Measurements from ENCODE around the gene SLC22A16. TPM values are rescaled to one million over a fixed set of nuclear protein-coding genes. Genes with fewer than 3 reads are reported as not detected.
"Not testable (repeated sequence)": the region's sequence is repeated elsewhere in the genome, so short reads cannot be mapped to it uniquely, and the experiment has no call there.

The SLC22A16 gene
- total and polyA plus RNA-seq, 2 donors (not counting 3 experiments of a cell fraction or from before 2014, with no cell fraction given) = not detected

DNA sequence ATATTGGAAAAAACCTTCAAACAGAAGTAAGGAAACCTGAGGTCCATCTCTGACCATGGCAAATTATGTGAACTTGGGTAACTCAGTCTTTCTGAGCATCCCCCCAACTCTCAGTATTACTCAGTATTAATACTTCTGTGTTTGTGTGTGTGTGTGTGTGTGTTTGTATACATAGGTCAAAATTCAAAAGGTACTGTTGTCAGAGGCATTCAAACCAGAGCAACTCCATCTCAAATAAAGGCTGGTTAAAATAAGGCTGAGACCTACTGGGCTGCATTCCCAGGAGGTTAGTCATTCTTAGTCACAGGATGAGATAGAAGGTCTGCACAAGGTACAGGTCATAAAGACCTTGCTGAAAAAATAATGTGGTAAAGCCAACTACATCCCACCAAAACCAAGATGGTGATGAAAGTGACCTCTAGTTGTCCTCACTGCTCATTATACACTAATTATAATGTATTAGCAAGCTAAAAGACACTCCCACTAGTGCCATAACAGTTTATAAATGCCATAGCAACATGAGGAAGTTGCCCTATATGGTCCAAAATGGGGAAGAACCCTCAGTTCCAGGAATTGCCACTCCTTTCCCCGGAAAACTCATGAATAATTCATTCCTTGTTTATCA lies 33.3 kb upstream of the SLC22A16 start:
- H3K27ac ChIP-seq (ENCODE audit: insufficient read depth, low read depth, low read length) = peak overlapping the region; percentile 49
- H3K4me1 ChIP-seq (ENCODE audit: control insufficient read depth, extremely low read depth, insufficient read depth, low read length) = peaks cover 23% of the 10 kb centered on the region
- TF ChIP-seq, protein P1, sequence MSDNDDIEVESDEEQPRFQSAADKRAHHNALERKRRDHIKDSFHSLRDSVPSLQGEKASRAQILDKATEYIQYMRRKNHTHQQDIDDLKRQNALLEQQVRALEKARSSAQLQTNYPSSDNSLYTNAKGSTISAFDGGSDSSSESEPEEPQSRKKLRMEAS (IDR thresholded peaks at IDR 0.05; ENCODE audit: insufficient read depth, insufficient read length) = no peak
- TF ChIP-seq FOS (IDR thresholded peaks at IDR 0.05; ENCODE audit: borderline replicate concordance, insufficient read depth, low read length) = peak; percentile 93
- TF ChIP-seq JUN (IDR thresholded peaks at IDR 0.05; ENCODE audit: borderline replicate concordance, insufficient read depth, insufficient read length, low read depth) = peak; percentile 95
- TF ChIP-seq POLR2AphosphoS5 (IDR thresholded peaks at IDR 0.05; ENCODE audit: insufficient read depth, low read depth, low read length) = peak; percentile 85
- TF ChIP-seq EZH2 (IDR thresholded peaks at IDR 0.05; ENCODE audit: borderline replicate concordance, low read depth, low read length, severe bottlenecking) = no peak
- TF ChIP-seq MYC (IDR thresholded peaks at IDR 0.05; ENCODE audit: low read depth, low read length) = no peak
- TF ChIP-seq, protein P2, sequence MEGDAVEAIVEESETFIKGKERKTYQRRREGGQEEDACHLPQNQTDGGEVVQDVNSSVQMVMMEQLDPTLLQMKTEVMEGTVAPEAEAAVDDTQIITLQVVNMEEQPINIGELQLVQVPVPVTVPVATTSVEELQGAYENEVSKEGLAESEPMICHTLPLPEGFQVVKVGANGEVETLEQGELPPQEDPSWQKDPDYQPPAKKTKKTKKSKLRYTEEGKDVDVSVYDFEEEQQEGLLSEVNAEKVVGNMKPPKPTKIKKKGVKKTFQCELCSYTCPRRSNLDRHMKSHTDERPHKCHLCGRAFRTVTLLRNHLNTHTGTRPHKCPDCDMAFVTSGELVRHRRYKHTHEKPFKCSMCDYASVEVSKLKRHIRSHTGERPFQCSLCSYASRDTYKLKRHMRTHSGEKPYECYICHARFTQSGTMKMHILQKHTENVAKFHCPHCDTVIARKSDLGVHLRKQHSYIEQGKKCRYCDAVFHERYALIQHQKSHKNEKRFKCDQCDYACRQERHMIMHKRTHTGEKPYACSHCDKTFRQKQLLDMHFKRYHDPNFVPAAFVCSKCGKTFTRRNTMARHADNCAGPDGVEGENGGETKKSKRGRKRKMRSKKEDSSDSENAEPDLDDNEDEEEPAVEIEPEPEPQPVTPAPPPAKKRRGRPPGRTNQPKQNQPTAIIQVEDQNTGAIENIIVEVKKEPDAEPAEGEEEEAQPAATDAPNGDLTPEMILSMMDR (IDR thresholded peaks at IDR 0.05; ENCODE audit: extremely low read depth in 1 of 2, insufficient read depth in 1 of 2, low read depth in 1 of 2, low read length in 2 of 2) = no peak
- TF ChIP-seq POLR2A (IDR thresholded peaks at IDR 0.05; ENCODE audit: low read depth, low read length) = peak; percentile 40
- peak; percentile 84 for TF ChIP-seq GATA2 (IDR thresholded peaks at IDR 0.05; ENCODE audit: insufficient read depth, insufficient read length, low read depth, low read length)
- H3K79me2 ChIP-seq (ENCODE audit: control insufficient read depth, insufficient read depth, low read length) = no peaks in the 10 kb centered on the region
- DNase-seq (ENCODE audit: low read depth, low spot score) = peak; percentile 90
- dilution Hi-C loops (cut with MboI; ENCODE audit: extremely low pct_ligation_motif_present, low sequenced_read_pairs) = no loop called here
- H3K4me3 ChIP-seq (replicated peaks in 1 of 3; ENCODE audit: insufficient read depth in 1 of 3, low read depth in 1 of 3, low read length in 3 of 3) = no peak overlapping the region
- no peak overlapping the region for H3K9ac ChIP-seq (replicated peaks; ENCODE audit: extremely low read depth, insufficient read depth, low read length)
- CTCF ChIA-PET = interaction anchor here (0.7 kb wide), 1 partner anchor 502 kb away, joined by 3 read pairs; no protein-coding TSS in a partner anchor
- H2AFZ ChIP-seq (ENCODE audit: low read depth, low read length) = no peak overlapping the region
- no peaks in the 10 kb centered on the region for H3K9me1 ChIP-seq (replicated peaks; ENCODE audit: control insufficient read depth, extremely low read depth, insufficient read depth, low read length)
- no peaks in the 10 kb centered on the region for H3K36me3 ChIP-seq (ENCODE audit: control insufficient read depth in 2 of 2, extremely low read depth in 1 of 2, insufficient read depth in 2 of 2, low read length in 2 of 2)
- peaks cover 13 to 24% of the 10 kb centered on the region in 2 experiments for H3K27me3 ChIP-seq (ENCODE audit: control insufficient read depth in 2 of 2, insufficient read depth in 2 of 2, low read length in 2 of 2)
- POLR2A ChIA-PET = no interaction called here
- no peaks in the 10 kb centered on the region for H4K20me1 ChIP-seq (replicated peaks; ENCODE audit: control insufficient read depth, extremely low read depth, insufficient read depth, low read length)
- FAIRE-seq = peak; percentile 94
- BruUV-seq (replicated peaks) = no TSS peak
- H3K9me3 ChIP-seq (replicated peaks; ENCODE audit: control insufficient read depth, insufficient read depth, low read length) = no peaks in the 10 kb centered on the region
- H3K4me2 ChIP-seq (ENCODE audit: insufficient read depth, low read length) = peak overlapping the region; percentile 69
- intact Hi-C loops (cut with micrococcal nuclease) = loop anchor here (1.0 kb wide), 1 partner anchor 19 kb away; no protein-coding TSS in a partner anchor

DNA sequence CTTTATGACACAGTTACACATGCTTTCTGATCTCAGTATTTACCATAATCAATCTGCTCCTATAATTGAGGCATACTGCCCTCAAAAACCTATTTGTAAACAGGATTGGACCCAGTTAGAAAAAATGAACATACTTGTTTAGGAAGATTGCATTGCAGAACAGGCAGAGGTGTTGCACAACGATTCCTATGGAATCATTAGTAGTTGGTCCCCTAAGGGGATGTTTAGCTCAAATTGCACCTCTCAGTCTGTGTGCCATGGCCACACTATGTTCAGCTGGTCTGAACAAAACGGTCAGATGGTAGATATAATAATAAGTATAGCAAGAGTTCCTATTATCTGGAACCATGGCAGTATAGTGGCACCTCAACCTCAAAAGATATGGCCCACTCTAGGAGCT lies 28.5 kb upstream of the SLC22A16 start:
- H3K4me1 ChIP-seq (ENCODE audit: control insufficient read depth, extremely low read depth, insufficient read depth, low read length); H3K79me2 ChIP-seq (ENCODE audit: control insufficient read depth, insufficient read depth, low read length); H3K9me3 ChIP-seq (replicated peaks; ENCODE audit: control insufficient read depth, insufficient read depth, low read length); H3K9ac ChIP-seq (replicated peaks; ENCODE audit: extremely low read depth, insufficient read depth, low read length); H2AFZ ChIP-seq (ENCODE audit: low read depth, low read length); H3K27ac ChIP-seq (ENCODE audit: insufficient read depth, low read depth, low read length); H3K9me1 ChIP-seq (replicated peaks; ENCODE audit: control insufficient read depth, extremely low read depth, insufficient read depth, low read length); H3K4me3 ChIP-seq (replicated peaks in 1 of 3; ENCODE audit: insufficient read depth in 1 of 3, low read depth in 1 of 3, low read length in 3 of 3); H3K36me3 ChIP-seq (ENCODE audit: control insufficient read depth in 2 of 2, extremely low read depth in 1 of 2, insufficient read depth in 2 of 2, low read length in 2 of 2); intact Hi-C loops (cut with micrococcal nuclease); DNase-seq (ENCODE audit: low read depth, low spot score); H4K20me1 ChIP-seq (replicated peaks; ENCODE audit: control insufficient read depth, extremely low read depth, insufficient read depth, low read length); dilution Hi-C loops (cut with MboI; ENCODE audit: extremely low pct_ligation_motif_present, low sequenced_read_pairs); FAIRE-seq; CTCF ChIA-PET; BruUV-seq (replicated peaks); H3K4me2 ChIP-seq (ENCODE audit: insufficient read depth, low read length): not testable (repeated sequence)
- H3K27me3 ChIP-seq (ENCODE audit: control insufficient read depth in 2 of 2, insufficient read depth in 2 of 2, low read length in 2 of 2) = peaks cover 18 to 21% of the 10 kb centered on the region in 2 experiments
- POLR2A ChIA-PET = interaction anchor here (0.6 kb wide), 1 partner anchor 436 kb away, joined by 3 read pairs; no protein-coding TSS in a partner anchor
